GM12878 (cell line): ENCODE results near the gene TRAT1. TPM values are rescaled to one million over a fixed set of nuclear protein-coding genes. Genes with fewer than 3 reads are reported as not detected.

Source experiments
- ATAC-seq: fragments of 200-7000 bp; cut with Tn5 transposase; 3 replicates; pipeline ENCODE4 v1.9.1; 2020; ENCODE audit warnings: mild to moderate bottlenecking, moderate library complexity
- BruUV-seq: library from RNA; stranded (reverse); fragments of 400-500 nt; replicated peaks from 2 replicates; lab custom pipeline; 2021; lab: Mats Ljungman, UMichigan
- CTCF ChIA-PET: fragments of 300-600 bp; sonication (Branson Sonifier 250); formaldehyde crosslinking; extraction: SDS; loops from one replicate; lab custom pipeline; 2021; ENCODE audit warnings: inconsistent platforms; lab: Yijun Ruan, JAX
- POLR2A ChIA-PET: fragments of 350-600 bp; formaldehyde crosslinking; extraction: SDS; loops from one replicate; lab custom pipeline; 2021; ENCODE audit warnings: inconsistent platforms; lab: Charles Lee
- RAD21 ChIA-PET: fragments of 300-600 bp; sonication (Branson Sonifier 250); formaldehyde crosslinking; loops from one replicate; lab custom pipeline; 2023; ENCODE audit warnings: antibody characterized with exemption; ENCODE audit not compliant: unreplicated experiment; lab: Charles Lee
- SMC1A ChIA-PET: fragments of 300-600 bp; sonication (Branson Sonifier 250); formaldehyde crosslinking; loops from one replicate; lab custom pipeline; 2023; ENCODE audit not compliant: unreplicated experiment, uncharacterized antibody; lab: Charles Lee
- DNase-seq: peaks from one replicate; pipeline ENCODE4 v3.0.0-alpha.2; 2011; ENCODE audit warnings: low read depth, low spot score
- FAIRE-seq: peaks from 3 replicates; lab custom pipeline; 2011; peaks lifted over from hg19 to GRCh38; lab: Jason Lieb, UNC
- H2AFZ ChIP-seq: 2 replicates; pipeline ENCODE4 v1.6.0; 2011; ENCODE audit warnings: low read depth, low read length, control low read depth; ENCODE audit not compliant: control insufficient read depth
- H3K27ac ChIP-seq: 2 replicates; pipeline ENCODE4 v1.5.1; 2011; ENCODE audit warnings: control low read depth; ENCODE audit not compliant: control insufficient read depth, insufficient read depth
- H3K27me3 ChIP-seq, 2 experiments: replicated peaks in 1 of 2; 2 replicates each; pipeline versions ENCODE4 v1.6.0 to v1.6.1; 2011; ENCODE audit warnings: low read length in 1 of 2; ENCODE audit not compliant: control insufficient read depth in 2 of 2, insufficient read depth in 2 of 2
- H3K36me3 ChIP-seq, 2 experiments: 2 replicates each; pipeline ENCODE4 v1.5.1; 2011; ENCODE audit warnings: low read length in 1 of 2; ENCODE audit not compliant: control insufficient read depth in 2 of 2, insufficient read depth in 2 of 2
- H3K4me1 ChIP-seq: 2 replicates; pipeline ENCODE4 v1.6.1; 2011; ENCODE audit warnings: mild to moderate bottlenecking, low read length, moderate library complexity, mixed read lengths; ENCODE audit not compliant: control insufficient read depth, insufficient read depth
- H3K4me2 ChIP-seq: 2 replicates; pipeline ENCODE4 v1.6.0; 2011; ENCODE audit warnings: control low read depth; ENCODE audit not compliant: control insufficient read depth, insufficient read depth
- H3K4me3 ChIP-seq: fragments of 200-600 bp; sonication (generic); 2 replicates; pipeline ENCODE4 v1.5.1; 2016
- H3K79me2 ChIP-seq: 2 replicates; pipeline ENCODE4 v1.6.0; 2011; ENCODE audit warnings: low read length; ENCODE audit not compliant: control insufficient read depth, insufficient read depth
- H3K9ac ChIP-seq: 2 replicates; pipeline ENCODE4 v1.8.0; 2011; ENCODE audit warnings: low read length, control low read depth, mixed read lengths; ENCODE audit not compliant: control insufficient read depth, insufficient read depth
- H3K9me3 ChIP-seq: replicated peaks from 3 replicates; pipeline ENCODE4 v1.5.1; 2011; ENCODE audit warnings: mild to moderate bottlenecking, low read length; ENCODE audit not compliant: control insufficient read depth, insufficient read depth
- H4K20me1 ChIP-seq: 2 replicates; pipeline ENCODE4 v1.6.0; 2011; ENCODE audit not compliant: control insufficient read depth, insufficient read depth
- BRCA1 ChIP-seq: IDR thresholded peaks from 2 replicates; pipeline ENCODE4 v1.6.1; 2011; ENCODE audit warnings: low read depth, low read length, improper control_type of control experiment
- CHD2 ChIP-seq: IDR thresholded peaks from 2 replicates; pipeline ENCODE4 v1.6.1; 2011; ENCODE audit warnings: low read depth, low read length, improper control_type of control experiment, borderline replicate concordance
- E2F8 ChIP-seq: fragments of 450-650 bp; IDR thresholded peaks from 2 replicates; pipeline ENCODE4 v1.6.1; 2018; ENCODE audit warnings: mild to moderate bottlenecking, low read depth, moderate library complexity; ENCODE audit not compliant: partially characterized antibody
- E4F1 ChIP-seq: fragments of 450-650 bp; IDR thresholded peaks from 2 replicates; pipeline ENCODE4 v1.6.1; 2018; ENCODE audit warnings: borderline replicate concordance, mild to moderate bottlenecking; ENCODE audit not compliant: partially characterized antibody
- HCFC1 ChIP-seq: fragments of 150-350 bp; IDR thresholded peaks from 2 replicates; pipeline ENCODE4 v1.6.1; 2014; ENCODE audit warnings: low read length
- IKZF2 ChIP-seq, 2 experiments: fragments of 450-650 bp; IDR thresholded peaks; 2 replicates each; pipeline ENCODE4 v1.6.1; 2017; ENCODE audit warnings: mild to moderate bottlenecking in 2 of 2, moderate library complexity in 2 of 2
- IRF3 ChIP-seq: fragments of 450-650 bp; IDR thresholded peaks from 2 replicates; pipeline ENCODE4 v1.6.1; 2014; ENCODE audit warnings: mild to moderate bottlenecking
- MEF2A ChIP-seq: IDR thresholded peaks from 2 replicates; pipeline ENCODE4 v1.6.1; 2011; ENCODE audit warnings: low read depth, mild to moderate bottlenecking, low read length, moderate library complexity; ENCODE audit not compliant: insufficient read depth
- SKIL ChIP-seq: fragments of 450-650 bp; IDR thresholded peaks from 2 replicates; pipeline ENCODE4 v1.6.1; 2017; ENCODE audit warnings: mild to moderate bottlenecking, low read depth, inconsistent platforms; ENCODE audit not compliant: poor library complexity, severe bottlenecking
- SREBF2 ChIP-seq: IDR thresholded peaks from 2 replicates; pipeline ENCODE4 v1.6.1; 2012; ENCODE audit warnings: mild to moderate bottlenecking, low read length
- TARDBP ChIP-seq: IDR thresholded peaks from 2 replicates; pipeline ENCODE4 v1.6.1; 2016; ENCODE audit warnings: borderline replicate concordance
- USF1 ChIP-seq: IDR thresholded peaks from 2 replicates; pipeline ENCODE4 v1.6.1; 2011; ENCODE audit warnings: borderline replicate concordance, low read depth, mild to moderate bottlenecking, moderate library complexity, mixed read lengths, low read length; ENCODE audit not compliant: insufficient read depth; ENCODE audit errors: extremely low read length
- ZZZ3 ChIP-seq: IDR thresholded peaks from 2 replicates; pipeline ENCODE4 v1.6.1; 2011; ENCODE audit warnings: low read depth; ENCODE audit not compliant: control insufficient read depth, insufficient read length
- WGBS: methylation state at CpG from one replicate; pipeline ENCODE4 v1.1.6; 2016; ENCODE audit warnings: low lambda C conversion rate; ENCODE audit not compliant: insufficient replicate concordance, insufficient coverage; ENCODE audit errors: missing lambda C conversion rate; 5-methylcytosine and 5-hydroxymethylcytosine counted together
- in situ Hi-C: fragments of 300-500 bp; cut with MboI; formaldehyde crosslinking; loops from 9 replicates; pipeline ENCODE4 v1.14.3; 2018; ENCODE audit warnings: mixed read lengths
- intact Hi-C: fragments of 100-400 bp; cut with micrococcal nuclease; formaldehyde crosslinking; loops from one replicate; pipeline ENCODE4 v1.14.2; 2022; ENCODE audit not compliant: unreplicated experiment
- polyA plus RNA-seq, 11 experiments: library from polyadenylated mRNA; depleted of rRNA in 4 of 11; unstranded in 6 of 11; stranded (reverse) in 5 of 11; fragments of >200 nt; fragmentation: Nextera tagmentation in 4 of 11; fragmentation: Illumina TruSeq in 1 of 11; extraction: Ambion mirVana in 4 of 11; extraction: Trizol in 1 of 11; gene quantifications; 1 replicate in 1 of 11; 2 replicates in 10 of 11; pipeline versions ENCODE4 v1.2.1 to v1.2.3, GENCODE V29; 2011 to 2016; ENCODE audit warnings: inconsistent platforms in 2 of 11, missing spikeins in 2 of 11, low read depth in 1 of 11
- total RNA-seq, 4 experiments: library from RNA; depleted of rRNA in 3 of 4; stranded (reverse); fragments of >200 nt in 3 of 4; fragmentation: Illumina TruSeq in 1 of 4; extraction: Trizol in 1 of 4; gene quantifications; 2 replicates each; pipeline versions ENCODE4 v1.2.1 to v1.2.3, GENCODE V29; 2013 to 2021

TRAT1 gene
- total and polyA plus RNA-seq, 10 of the 15 experiments (the other 5 are each of a cell fraction or from before 2014, with no cell fraction given) = 0.11 to 1.5 (median 0.18) TPM; not detected in 2

- no TSS peak for BruUV-seq
- CTCF ChIA-PET = interaction anchor here (1.1 to 1.2 kb wide), 2 partner anchors 10 to 27 kb away, joined by 3 to 4 read pairs; no protein-coding TSS in a partner anchor
- TF ChIP-seq SREBF2 (no peak), MEF2A (no peak), CHD2 (no peak), IRF3 (no peak), E2F8 (no peak), HCFC1 (no peak), E4F1 (no peak), ZZZ3 (no peak), SKIL (no peak), TARDBP (no peak), BRCA1 (no peak), USF1 (no peak), IKZF2 (IDR thresholded peaks at IDR 0.05) (no peak)
Observed at GRCh38 chr3:108887777-108888176, 65.2 kb downstream of the TRAT1 start.

More at GRCh38 chr3:108887777-108888176, 65.2 kb downstream of the TRAT1 start:
- Histone ChIP-seq H3K9ac (no peak overlapping the region), H3K4me3 (no peak overlapping the region), H4K20me1 (no peaks in the 10 kb centered on the region), H3K27me3 (no peaks in the 10 kb centered on the region), H3K4me2 (no peak overlapping the region), H3K79me2 (no peaks in the 10 kb centered on the region), H3K36me3 (no peaks in the 10 kb centered on the region), H3K27ac (no peak overlapping the region), H3K4me1 (no peaks in the 10 kb centered on the region), H2AFZ (no peak overlapping the region), H3K9me3 (no peaks in the 10 kb centered on the region)
- intact Hi-C loops (no loop called here), in situ Hi-C loops (no loop called here)
- RAD21 ChIA-PET = no interaction called here
- DNase-seq = no peak
- FAIRE-seq = no peak
- WGBS = 64% methylated on average over 2 of the region's 2 CpGs
- POLR2A ChIA-PET = no interaction called here
- ATAC-seq = no peak
- SMC1A ChIA-PET = interaction anchor here (0.9 kb wide), 1 partner anchor 19 kb away, joined by 3 read pairs; no protein-coding TSS in a partner anchor
